ENCODE results near the gene ME3. TPM values are rescaled to one million over a fixed set of nuclear protein-coding genes. Genes with fewer than 3 reads are reported as not detected.
"Not testable (repeated sequence)": the region's sequence is repeated elsewhere in the genome, so short reads cannot be mapped to it uniquely, and the experiment has no call there.

Gene ME3
- total RNA-seq, 1 donor from 2014 or later, result 12.2 TPM

DNA sequence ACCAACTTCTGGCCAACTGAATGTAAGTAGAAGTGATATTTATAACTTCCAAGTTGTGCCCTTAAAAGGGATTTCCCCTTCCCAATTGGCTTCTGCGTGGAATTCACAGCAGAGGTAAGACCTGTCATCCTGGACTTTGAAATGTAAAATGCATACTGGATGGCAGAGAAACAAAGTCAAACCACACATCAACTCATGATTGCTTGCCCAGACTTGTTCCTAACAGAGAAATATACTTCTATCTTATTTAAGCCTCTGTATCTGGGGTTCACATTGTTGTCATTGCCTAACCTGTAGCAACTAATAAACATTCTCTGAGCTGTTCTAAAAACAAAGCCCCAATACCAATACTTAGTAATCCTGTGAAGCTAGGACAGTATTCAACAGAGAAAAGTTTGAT is 6.2 kb downstream of the ME3 start:
- H3K4me3 Mint-ChIP-seq, result no peak overlapping the region
- peaks cover 29% of the 10 kb centered on the region for H3K27me3 Mint-ChIP-seq
- intact Hi-C loops (cut with micrococcal nuclease), result no loop called here
- H3K9me3 Mint-ChIP-seq, result no peaks in the 10 kb centered on the region
- H3K4me1 Mint-ChIP-seq, result peaks cover 7% of the 10 kb centered on the region
- no peak overlapping the region for H3K27ac Mint-ChIP-seq
- H3K36me3 Mint-ChIP-seq (ENCODE audit: low read depth), result no peaks in the 10 kb centered on the region
- DNase-seq, result no peak

DNA sequence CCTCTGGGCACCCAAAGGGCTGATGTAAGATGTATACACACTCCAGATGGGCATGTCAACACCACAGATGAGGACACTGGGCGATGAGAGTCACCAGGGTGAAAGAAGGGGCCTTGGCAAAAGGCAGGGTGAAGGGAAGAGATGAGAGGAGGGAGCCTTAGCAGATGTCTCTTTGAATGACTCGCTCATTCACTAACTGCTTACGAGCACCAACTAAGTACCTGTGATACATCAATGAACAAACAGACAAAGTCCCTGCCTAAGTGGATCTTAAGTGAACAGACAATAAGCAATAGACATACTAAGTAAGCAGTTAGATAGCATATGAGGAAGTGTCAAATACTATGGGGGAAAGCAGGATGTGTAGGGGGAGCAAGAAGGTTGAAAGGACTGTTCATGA is 7.5 kb downstream of the ME3 start:
- Mint-ChIP-seq H3K27ac (no peak overlapping the region), H3K27me3 (peaks cover 19% of the 10 kb centered on the region), H3K4me3 (no peak overlapping the region), H3K9me3 (no peaks in the 10 kb centered on the region), H3K4me1 (peaks cover 2% of the 10 kb centered on the region), H3K36me3 (ENCODE audit: low read depth) (no peaks in the 10 kb centered on the region)
- intact Hi-C loops (cut with micrococcal nuclease), result no loop called here
- DNase-seq, result no peak

DNA sequence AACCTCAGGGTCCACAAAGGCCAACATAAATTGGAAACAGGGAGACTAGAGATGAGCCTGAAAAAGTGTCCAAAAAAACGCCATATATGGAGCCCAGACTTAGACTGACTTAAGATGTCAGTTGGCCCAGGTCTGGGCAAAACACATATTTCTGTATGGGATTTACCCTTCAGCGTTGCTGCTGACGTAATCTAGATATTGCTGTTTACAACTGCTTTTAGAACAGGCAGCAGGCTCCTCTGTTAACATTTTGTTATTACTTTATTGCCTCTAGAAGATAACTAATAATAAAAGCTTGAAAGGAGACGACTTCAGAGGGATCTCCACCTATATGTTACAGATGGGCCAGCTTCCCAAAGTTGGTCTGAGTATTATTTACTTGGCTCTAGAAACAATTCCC is 8.7 kb downstream of the ME3 start:
- intact Hi-C loops (cut with micrococcal nuclease), result no loop called here
- H3K36me3 Mint-ChIP-seq (ENCODE audit: low read depth), result no peaks in the 10 kb centered on the region
- H3K27ac Mint-ChIP-seq, result no peak overlapping the region
- peaks cover 2% of the 10 kb centered on the region for H3K4me1 Mint-ChIP-seq
- no peak for DNase-seq
- peaks cover 9% of the 10 kb centered on the region for H3K27me3 Mint-ChIP-seq
- no peaks in the 10 kb centered on the region for H3K9me3 Mint-ChIP-seq
- no peak overlapping the region for H3K4me3 Mint-ChIP-seq

DNA sequence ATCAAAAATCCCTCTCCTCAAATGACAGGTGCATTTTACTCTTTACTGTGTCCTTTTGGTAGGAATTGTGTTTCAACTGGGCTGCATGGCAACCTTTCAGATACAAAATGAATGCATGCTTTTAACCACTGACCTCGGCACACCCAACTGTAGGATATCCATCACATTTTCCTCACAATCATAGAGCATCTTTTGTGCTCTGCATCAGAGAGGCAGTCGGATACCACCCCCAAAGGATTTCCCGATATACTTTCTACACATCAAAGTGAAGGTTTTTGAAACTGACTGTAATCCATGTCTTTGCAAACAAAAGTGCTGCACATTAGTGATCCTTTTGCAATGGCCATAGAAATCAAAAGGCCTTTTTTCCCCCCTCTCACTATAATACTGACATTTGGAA is 9.1 kb downstream of the ME3 start:
- no peaks in the 10 kb centered on the region for H3K9me3 Mint-ChIP-seq
- peaks cover 2% of the 10 kb centered on the region for H3K4me1 Mint-ChIP-seq
- H3K4me3 Mint-ChIP-seq, result no peak overlapping the region
- H3K27me3 Mint-ChIP-seq, result peaks cover 5% of the 10 kb centered on the region
- DNase-seq, result no peak
- no peaks in the 10 kb centered on the region for H3K36me3 Mint-ChIP-seq (ENCODE audit: low read depth)
- no peak overlapping the region for H3K27ac Mint-ChIP-seq
- intact Hi-C loops (cut with micrococcal nuclease), result no loop called here

DNA sequence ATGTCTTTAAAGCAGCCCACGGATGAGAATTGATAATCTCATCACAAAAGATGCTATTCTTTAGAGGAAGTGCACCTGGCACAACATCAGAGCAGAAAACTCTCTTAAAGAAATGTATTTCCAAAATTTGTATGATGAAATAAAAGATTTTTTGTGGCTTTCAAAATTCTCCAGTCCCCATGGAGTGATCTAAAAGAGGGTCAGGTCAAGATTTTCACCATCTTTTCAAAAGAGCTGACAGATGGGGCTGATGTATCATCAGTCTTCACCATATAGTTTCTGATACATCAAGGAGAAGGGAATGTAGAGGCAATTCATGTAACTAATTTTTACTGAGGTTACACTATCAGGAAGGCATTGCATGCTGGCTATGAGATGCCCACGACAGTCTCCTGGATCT is 11.7 kb downstream of the ME3 start:
- no peak overlapping the region for H3K4me3 Mint-ChIP-seq
- no peak overlapping the region for H3K27ac Mint-ChIP-seq
- intact Hi-C loops (cut with micrococcal nuclease), result no loop called here
- peaks cover 5% of the 10 kb centered on the region for H3K27me3 Mint-ChIP-seq
- no peak for DNase-seq
- peaks cover 2% of the 10 kb centered on the region for H3K4me1 Mint-ChIP-seq
- H3K36me3 Mint-ChIP-seq (ENCODE audit: low read depth), result no peaks in the 10 kb centered on the region
- peaks cover 11% of the 10 kb centered on the region for H3K9me3 Mint-ChIP-seq

DNA sequence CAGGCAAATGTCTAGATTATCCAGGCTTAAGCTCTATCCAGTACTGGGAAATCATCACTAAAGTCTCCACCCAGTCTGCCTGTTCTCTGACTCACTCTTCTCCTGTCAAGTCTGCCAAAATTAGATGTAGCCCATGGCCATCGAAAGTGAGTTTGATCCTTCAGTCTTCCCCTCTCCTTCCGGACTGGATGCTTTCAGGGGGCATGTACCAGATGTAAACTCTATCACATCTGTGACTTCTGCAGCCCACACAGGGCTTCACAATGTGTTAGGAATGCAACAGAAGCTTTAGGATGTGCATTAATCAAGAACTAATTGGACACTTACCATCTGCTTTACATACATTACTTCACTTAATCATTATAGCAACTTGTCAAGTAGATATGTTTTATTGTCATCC is 12.3 kb downstream of the ME3 start:
- Mint-ChIP-seq H3K4me3 (no peak overlapping the region), H3K9me3 (peaks cover 11% of the 10 kb centered on the region), H3K36me3 (ENCODE audit: low read depth) (no peaks in the 10 kb centered on the region), H3K27me3 (peaks cover 3% of the 10 kb centered on the region), H3K27ac (no peak overlapping the region), H3K4me1 (peaks cover 2% of the 10 kb centered on the region)
- intact Hi-C loops (cut with micrococcal nuclease), result no loop called here
- DNase-seq, result no peak

DNA sequence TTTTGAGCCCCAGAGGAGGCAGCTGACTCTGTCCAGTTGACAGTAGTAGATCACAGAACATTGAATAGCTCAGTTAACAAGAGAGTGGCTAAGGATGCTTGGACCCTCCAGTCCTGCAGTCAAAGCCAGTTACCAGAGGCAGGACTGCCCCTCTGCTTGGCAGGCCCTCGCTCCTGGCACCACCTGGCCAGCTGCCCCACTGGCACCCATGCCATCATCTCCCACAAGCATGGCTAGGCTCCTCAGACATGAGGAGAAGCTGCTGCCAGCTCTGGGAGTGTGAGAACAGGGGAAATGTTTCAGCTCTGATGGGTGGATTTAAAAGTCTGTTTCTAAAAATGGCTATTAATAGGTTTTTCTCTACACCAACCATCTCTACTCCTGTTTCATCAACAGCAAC is 13.9 kb downstream of the ME3 start:
- peaks cover 16% of the 10 kb centered on the region for H3K9me3 Mint-ChIP-seq
- H3K27ac Mint-ChIP-seq, result no peak overlapping the region
- intact Hi-C loops (cut with micrococcal nuclease), result no loop called here
- H3K4me1 Mint-ChIP-seq, result peaks cover 2% of the 10 kb centered on the region
- DNase-seq, result no peak
- no peak overlapping the region for H3K4me3 Mint-ChIP-seq
- peaks cover 6% of the 10 kb centered on the region for H3K27me3 Mint-ChIP-seq
- H3K36me3 Mint-ChIP-seq (ENCODE audit: low read depth), result no peaks in the 10 kb centered on the region

DNA sequence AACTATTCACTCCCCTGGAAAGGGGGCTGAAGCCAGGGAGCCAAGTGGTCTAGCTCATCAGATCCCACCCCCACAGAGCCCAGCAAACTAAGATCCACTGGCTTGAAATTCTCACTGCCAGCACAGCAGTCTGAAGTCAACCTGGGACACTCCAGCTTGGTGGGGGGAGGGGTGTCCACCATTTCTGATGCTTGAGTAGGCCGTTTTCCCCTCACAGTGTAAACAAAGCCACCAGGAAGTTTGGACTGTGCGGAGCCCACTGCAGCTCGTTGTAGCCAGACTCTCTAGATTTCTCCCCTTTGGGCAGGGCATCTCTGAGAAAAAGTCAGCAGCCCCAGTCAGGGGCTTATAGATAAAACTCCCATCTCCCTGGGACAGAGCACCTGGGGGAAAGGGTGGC is 27.2 kb downstream of the ME3 start:
- peaks cover 28% of the 10 kb centered on the region for H3K27me3 Mint-ChIP-seq
- H3K4me3 Mint-ChIP-seq; H3K27ac Mint-ChIP-seq; DNase-seq; intact Hi-C loops (cut with micrococcal nuclease); H3K36me3 Mint-ChIP-seq (ENCODE audit: low read depth); H3K4me1 Mint-ChIP-seq: not testable (repeated sequence)
- H3K9me3 Mint-ChIP-seq, result peaks cover 28% of the 10 kb centered on the region

DNA sequence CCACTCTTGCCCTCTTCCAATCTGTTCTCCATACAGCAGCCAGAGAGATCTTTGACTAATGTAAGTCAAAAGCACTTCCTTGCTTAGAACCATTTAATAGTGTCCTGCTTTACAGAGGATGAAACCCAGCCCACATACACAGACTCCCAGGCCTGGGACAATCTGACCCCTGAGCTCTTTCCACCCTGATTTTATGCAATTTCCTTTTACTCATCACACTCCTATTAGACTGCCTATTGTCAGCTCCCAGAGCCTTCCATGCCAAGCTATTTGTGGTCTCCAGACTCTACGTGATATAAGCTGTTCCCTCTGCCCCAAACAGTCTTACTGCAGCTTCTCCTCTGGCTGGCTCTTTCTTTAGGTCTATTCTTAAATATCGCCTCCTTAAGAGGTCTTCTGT is 28.1 kb downstream of the ME3 start:
- Mint-ChIP-seq H3K4me1 (no peaks in the 10 kb centered on the region), H3K27me3 (peaks cover 29% of the 10 kb centered on the region), H3K36me3 (ENCODE audit: low read depth) (no peaks in the 10 kb centered on the region), H3K27ac (no peak overlapping the region), H3K9me3 (peaks cover 26% of the 10 kb centered on the region), H3K4me3 (no peak overlapping the region)
- intact Hi-C loops (cut with micrococcal nuclease), result no loop called here
- DNase-seq, result no peak

DNA sequence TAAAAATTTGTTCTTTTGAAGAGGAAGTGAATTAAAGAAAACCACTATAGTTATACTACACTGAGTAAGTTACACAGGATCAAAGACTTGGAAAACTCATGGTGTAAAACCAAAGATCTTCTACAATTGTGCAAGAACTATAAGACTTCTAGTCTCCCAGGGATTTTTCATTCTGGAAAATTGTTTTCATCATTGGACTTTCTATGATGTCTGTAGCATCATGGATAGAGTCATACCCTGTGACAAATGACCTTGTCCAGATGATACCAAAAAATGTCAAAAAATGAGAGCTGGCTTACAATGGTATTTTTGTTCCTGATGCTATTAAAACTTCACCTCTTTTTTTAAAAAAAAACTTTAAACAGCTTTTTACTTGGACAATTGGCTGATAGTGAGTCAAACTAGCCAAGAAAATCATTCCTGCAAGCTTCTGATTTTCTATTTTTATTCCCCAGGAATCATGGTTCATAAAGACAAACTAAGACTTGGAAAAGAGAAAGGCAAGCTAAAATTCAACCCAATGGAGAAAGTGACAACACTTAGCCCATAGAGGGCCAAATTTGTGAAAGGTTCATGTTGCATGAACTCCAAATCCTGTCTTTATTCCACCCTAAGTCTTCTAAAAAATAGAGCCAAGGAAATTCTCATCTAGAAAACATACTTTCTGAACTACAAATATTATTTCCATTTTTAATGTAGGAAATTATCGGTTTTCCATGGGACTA is 30.7 kb downstream of the ME3 start:
- H3K4me3 Mint-ChIP-seq, result no peak overlapping the region
- peaks cover 27% of the 10 kb centered on the region for H3K27me3 Mint-ChIP-seq
- intact Hi-C loops (cut with micrococcal nuclease), result no loop called here
- H3K9me3 Mint-ChIP-seq, result peaks cover 29% of the 10 kb centered on the region
- no peak overlapping the region for H3K27ac Mint-ChIP-seq
- peaks cover 6% of the 10 kb centered on the region for H3K36me3 Mint-ChIP-seq (ENCODE audit: low read depth)
- no peak for DNase-seq
- peaks cover 18% of the 10 kb centered on the region for H3K4me1 Mint-ChIP-seq

DNA sequence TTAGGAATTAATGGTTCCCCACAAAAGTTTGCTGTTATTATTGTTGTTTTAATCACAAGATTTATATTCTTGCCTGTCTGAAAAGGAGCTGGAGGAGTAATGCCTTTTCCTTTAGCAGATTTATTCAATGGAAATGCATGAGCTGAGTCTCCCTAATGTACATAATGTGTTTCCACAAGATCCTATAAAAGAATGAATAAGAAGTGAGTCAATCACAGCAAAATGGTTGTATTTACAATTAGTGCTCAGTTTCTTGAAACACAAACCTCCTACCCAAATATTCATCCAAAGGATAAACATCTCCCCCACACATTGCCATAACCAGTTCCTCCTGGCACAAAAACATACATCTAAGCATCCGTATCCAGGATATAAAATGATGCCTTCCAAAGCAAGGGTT is 33.3 kb downstream of the ME3 start:
- Mint-ChIP-seq H3K9me3 (peaks cover 19% of the 10 kb centered on the region), H3K27me3 (peaks cover 36% of the 10 kb centered on the region), H3K27ac (no peak overlapping the region), H3K4me3 (no peak overlapping the region), H3K36me3 (ENCODE audit: low read depth) (peaks cover 6% of the 10 kb centered on the region), H3K4me1 (peaks cover 26% of the 10 kb centered on the region)
- DNase-seq, result no peak
- intact Hi-C loops (cut with micrococcal nuclease), result loop anchor here (2.0 to 5.0 kb wide), 2 partner anchors 103 to 168 kb away; no protein-coding TSS in a partner anchor

DNA sequence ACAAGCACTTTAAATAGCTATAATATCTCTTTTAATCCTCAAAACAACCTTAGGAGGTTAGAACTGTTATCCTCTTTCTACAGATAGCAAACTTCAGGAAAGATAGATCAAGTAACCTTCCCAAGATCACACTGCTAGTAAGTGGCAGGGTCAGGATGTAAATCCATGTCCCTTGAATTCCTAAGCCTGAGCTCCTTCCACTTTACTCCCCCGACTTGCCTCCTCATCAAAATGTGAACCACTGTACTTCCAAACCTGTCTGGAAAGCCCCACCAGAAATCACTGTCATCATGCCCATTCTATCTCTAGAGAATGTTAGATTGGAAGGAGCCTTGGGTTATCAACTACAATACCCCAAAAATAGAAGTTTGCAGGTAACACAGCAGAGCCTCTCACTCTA is 33.7 kb downstream of the ME3 start:
- H3K9me3 Mint-ChIP-seq, result peaks cover 19% of the 10 kb centered on the region
- H3K27me3 Mint-ChIP-seq, result peaks cover 35% of the 10 kb centered on the region
- H3K4me3 Mint-ChIP-seq, result no peak overlapping the region
- peaks cover 6% of the 10 kb centered on the region for H3K36me3 Mint-ChIP-seq (ENCODE audit: low read depth)
- DNase-seq, result no peak
- peaks cover 26% of the 10 kb centered on the region for H3K4me1 Mint-ChIP-seq
- intact Hi-C loops (cut with micrococcal nuclease), result loop anchor here (2.0 to 5.0 kb wide), 2 partner anchors 104 to 168 kb away; no protein-coding TSS in a partner anchor
- H3K27ac Mint-ChIP-seq, result no peak overlapping the region

DNA sequence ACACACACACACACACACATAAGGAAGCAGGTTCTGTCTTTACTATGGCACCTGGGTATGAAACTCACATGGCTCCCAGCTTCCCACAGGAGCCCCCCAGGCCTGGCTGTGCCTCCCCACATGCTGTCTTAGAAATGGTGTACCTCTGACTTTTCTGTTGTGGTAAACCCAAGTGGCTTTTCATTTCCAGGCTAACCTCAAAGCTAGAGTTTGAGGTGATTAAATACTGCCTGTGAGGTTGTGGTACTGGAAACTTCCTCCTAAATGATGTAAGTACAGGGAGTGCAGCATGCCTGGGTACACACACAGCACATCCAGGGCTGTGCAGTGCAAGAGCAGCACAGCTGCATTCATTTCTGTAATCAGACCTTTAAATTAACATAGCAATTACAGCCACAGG is 34.4 kb downstream of the ME3 start:
- intact Hi-C loops (cut with micrococcal nuclease), result loop anchor here (2.0 to 5.0 kb wide), 2 partner anchors 104 to 169 kb away; no protein-coding TSS in a partner anchor
- H3K27me3 Mint-ChIP-seq, result peaks cover 31% of the 10 kb centered on the region
- H3K9me3 Mint-ChIP-seq, result peaks cover 19% of the 10 kb centered on the region
- H3K27ac Mint-ChIP-seq, result peak overlapping the region; percentile 42
- no peak overlapping the region for H3K4me3 Mint-ChIP-seq
- DNase-seq, result peak; percentile 77
- peaks cover 30% of the 10 kb centered on the region for H3K4me1 Mint-ChIP-seq
- peaks cover 6% of the 10 kb centered on the region for H3K36me3 Mint-ChIP-seq (ENCODE audit: low read depth)

DNA sequence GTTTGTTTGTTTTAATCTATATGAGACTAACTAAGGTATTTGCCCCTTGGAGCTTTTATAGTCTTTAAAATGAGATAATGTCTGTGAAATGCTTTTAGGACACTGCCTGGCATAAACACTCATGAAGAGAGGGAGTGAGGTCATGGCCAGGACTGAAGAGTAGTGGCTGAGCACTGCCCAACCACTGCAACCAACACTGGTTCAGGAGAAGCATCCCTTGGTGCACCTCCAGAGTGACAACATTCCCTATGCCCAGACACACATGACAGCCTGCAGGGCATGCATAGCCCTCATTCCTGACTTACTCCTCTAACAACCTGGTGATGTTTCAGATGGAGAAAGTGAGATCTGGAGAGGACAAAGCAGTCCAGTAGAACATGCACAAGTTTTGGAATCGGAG is 36.1 kb downstream of the ME3 start:
- Mint-ChIP-seq H3K4me3 (no peak overlapping the region), H3K27ac (no peak overlapping the region), H3K4me1 (peaks cover 38% of the 10 kb centered on the region), H3K27me3 (peaks cover 30% of the 10 kb centered on the region), H3K9me3 (peaks cover 19% of the 10 kb centered on the region), H3K36me3 (ENCODE audit: low read depth) (peaks cover 6% of the 10 kb centered on the region)
- intact Hi-C loops (cut with micrococcal nuclease), result loop anchor here (5.0 kb wide), 1 partner anchor 106 kb away; no protein-coding TSS in a partner anchor
- DNase-seq, result no peak

Measured in activated CD4-positive, alpha-beta T cell treated with anti-CD3 and anti-CD28 coated beads, Interleukin-2, amount 10 ng/mL, durations not matched to agents 24 days and 14 days (primary cell).